ENCODE measurements around the gene ESPNL. TPM values are rescaled to one million over a fixed set of nuclear protein-coding genes. Genes with fewer than 3 reads are reported as not detected.
"Not testable (repeated sequence)": the region's sequence is repeated elsewhere in the genome, so short reads cannot be mapped to it uniquely, and the experiment has no call there.

Gene ESPNL
- total RNA-seq, 1 experiment from 2014 or later, result 6.9 TPM

DNA sequence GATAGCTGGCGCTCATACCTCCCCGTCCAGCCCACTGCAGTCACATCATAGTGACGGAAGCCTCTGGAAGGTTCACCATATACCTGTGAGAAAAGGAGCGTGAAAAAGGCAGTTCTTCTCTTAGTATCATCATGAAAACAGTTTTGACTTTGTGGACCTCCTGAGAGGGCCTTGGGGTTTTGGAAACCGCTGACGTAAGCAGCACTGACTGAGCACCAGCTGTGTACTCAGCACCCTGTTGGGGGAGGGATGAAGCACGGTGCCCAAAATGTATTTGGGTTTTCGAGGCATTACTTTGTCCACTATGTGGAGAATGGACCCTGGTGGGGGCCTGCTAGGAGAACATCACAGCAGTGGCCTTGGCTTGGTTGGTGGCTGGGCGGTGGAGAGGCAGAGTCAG is 33.9 kb upstream of the ESPNL start:
- H3K9me3 ChIP-seq (replicated peaks), result no peaks in the 10 kb centered on the region
- H3K27ac ChIP-seq, result no peak overlapping the region
- no peak for DNase-seq (ENCODE audit: low read depth in 1 of 2, low spot score in 2 of 2)
- peaks cover 8% of the 10 kb centered on the region for H3K4me1 ChIP-seq (replicated peaks)
- peaks cover 43% of the 10 kb centered on the region for H3K36me3 ChIP-seq
- no peaks in the 10 kb centered on the region for H3K27me3 ChIP-seq (replicated peaks)
- no peak overlapping the region for H3K4me3 ChIP-seq

GRCh38 chr2:238066718-238067117 is 33.4 kb upstream of the ESPNL start:
- DNase-seq (ENCODE audit: low read depth in 1 of 2, low spot score in 2 of 2); H3K9me3 ChIP-seq (replicated peaks); H3K27me3 ChIP-seq (replicated peaks); H3K4me3 ChIP-seq; H3K4me1 ChIP-seq (replicated peaks); H3K27ac ChIP-seq: not testable (repeated sequence)
- peaks cover 43% of the 10 kb centered on the region for H3K36me3 ChIP-seq

DNA sequence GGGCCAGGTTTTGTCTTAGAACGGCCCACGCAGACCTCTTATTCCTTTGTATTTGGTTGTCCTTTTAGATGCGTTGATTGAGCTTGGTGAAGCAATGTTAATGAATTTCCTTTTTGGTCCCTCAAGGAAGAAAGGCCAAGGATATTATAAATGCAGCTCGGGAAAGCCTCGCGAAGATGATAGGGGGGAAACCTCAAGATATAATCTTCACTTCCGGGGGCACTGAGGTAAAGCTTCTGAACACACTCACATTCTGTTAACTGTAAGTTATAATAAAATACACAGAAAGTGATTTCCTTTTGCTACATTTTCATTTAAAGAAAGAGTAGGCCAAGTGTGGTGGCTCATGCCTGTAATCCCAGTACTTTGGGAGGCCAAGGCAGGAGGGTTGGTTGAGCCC is 32.2 kb upstream of the ESPNL start:
- Histone ChIP-seq H3K36me3 (peaks cover 43% of the 10 kb centered on the region), H3K4me3 (no peak overlapping the region), H3K27ac (no peak overlapping the region), H3K4me1 (replicated peaks) (no peaks in the 10 kb centered on the region; the same call in 1 of the 2 replicates), H3K9me3 (replicated peaks) (no peaks in the 10 kb centered on the region), H3K27me3 (replicated peaks) (no peaks in the 10 kb centered on the region)
- no peak for DNase-seq (ENCODE audit: low read depth in 1 of 2, low spot score in 2 of 2)

DNA sequence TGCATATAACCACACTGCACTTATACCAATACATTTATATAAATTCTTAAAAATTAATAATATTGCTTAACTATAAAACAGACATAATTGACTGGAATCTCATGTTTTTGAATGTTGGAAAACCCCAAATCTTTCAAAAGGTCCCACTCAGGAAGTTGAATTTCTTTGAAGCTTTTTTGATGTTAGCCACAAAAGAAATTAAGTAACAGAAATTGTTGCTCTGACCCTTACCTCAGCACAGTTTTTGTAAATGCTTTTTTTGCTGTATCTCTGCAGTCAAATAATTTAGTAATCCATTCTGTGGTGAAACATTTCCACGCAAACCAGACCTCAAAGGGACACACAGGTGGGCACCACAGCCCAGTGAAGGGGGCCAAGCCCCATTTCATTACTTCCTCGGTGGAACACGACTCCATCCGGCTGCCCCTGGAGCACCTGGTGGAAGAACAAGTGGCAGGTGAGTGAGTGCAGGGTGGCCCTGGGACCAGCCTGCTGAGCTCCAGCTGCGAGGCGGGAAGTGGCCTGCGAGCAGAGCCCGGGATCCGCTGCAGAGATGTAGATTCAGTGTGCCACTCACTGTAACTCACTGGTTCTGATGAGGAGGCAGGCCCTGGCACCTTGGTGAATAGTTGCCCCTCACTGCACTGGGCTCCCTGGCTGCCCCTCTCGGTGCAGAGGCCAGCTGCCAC is 31.0 kb upstream of the ESPNL start:
- H3K9me3 ChIP-seq (replicated peaks), result no peaks in the 10 kb centered on the region
- no peak for DNase-seq (ENCODE audit: low read depth in 1 of 2, low spot score in 2 of 2)
- no peaks in the 10 kb centered on the region for H3K27me3 ChIP-seq (replicated peaks)
- H3K27ac ChIP-seq, result no peak overlapping the region
- peaks cover 43% of the 10 kb centered on the region for H3K36me3 ChIP-seq
- no peak overlapping the region for H3K4me3 ChIP-seq
- H3K4me1 ChIP-seq (replicated peaks), result no peaks in the 10 kb centered on the region; the same call in 1 of the 2 replicates

- DNase-seq (ENCODE audit: low read depth in 1 of 2, low spot score in 2 of 2), result no peak
- no peak overlapping the region for H3K4me3 ChIP-seq
- H3K36me3 ChIP-seq, result peaks cover 36% of the 10 kb centered on the region
- H3K27ac ChIP-seq, result no peak overlapping the region
- no peaks in the 10 kb centered on the region; the same call in 1 of the 2 replicates for H3K4me1 ChIP-seq (replicated peaks)
- H3K9me3 ChIP-seq (replicated peaks), result no peaks in the 10 kb centered on the region
- no peaks in the 10 kb centered on the region for H3K27me3 ChIP-seq (replicated peaks)
Measured at GRCh38 chr2:238069877-238070276, 30.3 kb upstream of the ESPNL start.

- Histone ChIP-seq H3K4me1 (replicated peaks) (no peaks in the 10 kb centered on the region), H3K27me3 (replicated peaks) (no peaks in the 10 kb centered on the region)
Measured at GRCh38 chr2:238075397-238075796, 24.7 kb upstream of the ESPNL start.

DNA sequence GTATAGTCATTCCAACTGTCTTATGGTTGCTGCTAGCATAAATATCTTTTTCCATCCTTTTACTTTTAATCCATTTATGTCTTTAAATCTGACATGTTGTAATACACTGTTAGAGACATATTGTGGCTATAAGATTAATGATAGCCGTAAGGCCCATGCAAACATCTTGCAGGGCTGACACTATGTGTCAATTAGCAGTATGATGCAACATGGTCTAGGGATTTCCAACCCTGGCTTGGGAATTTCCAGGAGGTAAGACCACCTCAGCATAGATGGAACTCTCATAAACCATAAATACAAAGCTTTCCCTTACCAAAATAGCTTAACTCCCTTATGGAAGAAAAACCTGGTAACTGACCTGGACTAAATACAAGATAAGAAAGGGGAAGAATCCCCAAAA is 22.8 kb upstream of the ESPNL start:
- Histone ChIP-seq H3K4me1 (replicated peaks) (no peaks in the 10 kb centered on the region), H3K27me3 (replicated peaks) (no peaks in the 10 kb centered on the region), H3K9me3 (replicated peaks) (no peaks in the 10 kb centered on the region), H3K27ac (no peak overlapping the region), H3K36me3 (peaks cover 15% of the 10 kb centered on the region), H3K4me3 (no peak overlapping the region)
- no peak for DNase-seq (ENCODE audit: low read depth in 1 of 2, low spot score in 2 of 2)

More at GRCh38 chr2:238075397-238075796, 24.7 kb upstream of the ESPNL start:
- DNase-seq (ENCODE audit: low read depth in 1 of 2, low spot score in 2 of 2), result no peak
- no peak overlapping the region for H3K4me3 ChIP-seq
- H3K27ac ChIP-seq, result no peak overlapping the region
- no peaks in the 10 kb centered on the region for H3K9me3 ChIP-seq (replicated peaks)
- H3K36me3 ChIP-seq, result no peaks in the 10 kb centered on the region; the same call in 1 of the 2 replicates

GRCh38 chr2:238079874-238080327 is 20.2 kb upstream of the ESPNL start:
- Histone ChIP-seq H3K4me1 (replicated peaks) (no peaks in the 10 kb centered on the region), H3K27me3 (replicated peaks) (no peaks in the 10 kb centered on the region), H3K4me3 (no peak overlapping the region), H3K36me3 (peaks cover 26% of the 10 kb centered on the region), H3K9me3 (replicated peaks) (no peaks in the 10 kb centered on the region), H3K27ac (no peak overlapping the region)
- DNase-seq (ENCODE audit: low read depth in 1 of 2, low spot score in 2 of 2), result no peak

DNA sequence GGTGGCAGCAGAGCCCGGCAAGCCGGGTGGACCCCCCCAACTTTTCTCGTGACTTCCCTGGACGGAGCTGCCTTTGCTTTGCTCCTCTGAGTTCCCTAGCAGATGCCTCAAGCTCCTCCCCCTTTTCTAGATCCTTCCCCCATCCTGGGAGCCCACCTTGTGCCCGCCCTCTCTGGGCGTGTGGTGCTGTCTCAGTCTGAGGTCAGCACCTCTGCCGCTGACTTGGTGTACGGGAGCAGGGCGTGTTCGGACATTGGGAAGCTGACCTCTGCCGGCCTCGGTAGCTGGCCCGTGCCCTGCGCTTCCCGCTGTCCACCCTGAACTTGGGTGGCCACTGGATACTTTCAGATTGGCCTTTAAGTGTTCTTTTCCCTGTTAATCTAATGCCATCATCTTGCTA is 19.6 kb upstream of the ESPNL start:
- Histone ChIP-seq H3K9me3 (replicated peaks) (no peaks in the 10 kb centered on the region), H3K4me3 (no peak overlapping the region), H3K36me3 (peaks cover 26% of the 10 kb centered on the region), H3K27ac (no peak overlapping the region), H3K27me3 (replicated peaks) (no peaks in the 10 kb centered on the region), H3K4me1 (replicated peaks) (no peaks in the 10 kb centered on the region)
- no peak for DNase-seq (ENCODE audit: low read depth in 1 of 2, low spot score in 2 of 2)

- H3K36me3 ChIP-seq, result peaks cover 26% of the 10 kb centered on the region
- no peak for DNase-seq (ENCODE audit: low read depth in 1 of 2, low spot score in 2 of 2)
- H3K27ac ChIP-seq, result no peak overlapping the region
- H3K9me3 ChIP-seq (replicated peaks), result no peaks in the 10 kb centered on the region
- H3K27me3 ChIP-seq (replicated peaks), result no peaks in the 10 kb centered on the region
- H3K4me1 ChIP-seq (replicated peaks), result no peaks in the 10 kb centered on the region
- H3K4me3 ChIP-seq, result no peak overlapping the region
Measured at GRCh38 chr2:238081150-238081549, 19.0 kb upstream of the ESPNL start.

- Histone ChIP-seq H3K27me3 (replicated peaks) (no peaks in the 10 kb centered on the region), H3K4me1 (replicated peaks) (no peaks in the 10 kb centered on the region), H3K36me3 (peaks cover 26% of the 10 kb centered on the region), H3K27ac (no peak overlapping the region), H3K9me3 (replicated peaks) (no peaks in the 10 kb centered on the region), H3K4me3 (no peak overlapping the region)
- DNase-seq (ENCODE audit: low read depth in 1 of 2, low spot score in 2 of 2), result no peak
Measured at GRCh38 chr2:238081561-238081960, 18.6 kb upstream of the ESPNL start.

GRCh38 chr2:238082151-238082550 is 18.0 kb upstream of the ESPNL start:
- no peak overlapping the region for H3K4me3 ChIP-seq
- H3K9me3 ChIP-seq (replicated peaks), result no peaks in the 10 kb centered on the region
- no peaks in the 10 kb centered on the region for H3K27me3 ChIP-seq (replicated peaks)
- H3K4me1 ChIP-seq (replicated peaks), result no peaks in the 10 kb centered on the region
- no peak for DNase-seq (ENCODE audit: low read depth in 1 of 2, low spot score in 2 of 2)
- no peak overlapping the region for H3K27ac ChIP-seq
- peaks cover 26% of the 10 kb centered on the region for H3K36me3 ChIP-seq

- Histone ChIP-seq H3K4me1 (replicated peaks) (no peaks in the 10 kb centered on the region), H3K36me3 (peaks cover 26% of the 10 kb centered on the region), H3K9me3 (replicated peaks) (no peaks in the 10 kb centered on the region)
Measured at GRCh38 chr2:238082827-238083226, 17.3 kb upstream of the ESPNL start.

GRCh38 chr2:238083919-238084318 is 16.2 kb upstream of the ESPNL start:
- no peaks in the 10 kb centered on the region for H3K4me1 ChIP-seq (replicated peaks)
- no peaks in the 10 kb centered on the region for H3K27me3 ChIP-seq (replicated peaks)
- no peak overlapping the region for H3K27ac ChIP-seq
- DNase-seq (ENCODE audit: low read depth in 1 of 2, low spot score in 2 of 2), result no peak
- H3K9me3 ChIP-seq (replicated peaks), result no peaks in the 10 kb centered on the region
- H3K4me3 ChIP-seq, result no peak overlapping the region
- peaks cover 26% of the 10 kb centered on the region for H3K36me3 ChIP-seq

More at GRCh38 chr2:238082827-238083226, 17.3 kb upstream of the ESPNL start:
- no peak overlapping the region for H3K27ac ChIP-seq
- no peak overlapping the region for H3K4me3 ChIP-seq
- no peak for DNase-seq (ENCODE audit: low read depth in 1 of 2, low spot score in 2 of 2)
- H3K27me3 ChIP-seq (replicated peaks), result no peaks in the 10 kb centered on the region

DNA sequence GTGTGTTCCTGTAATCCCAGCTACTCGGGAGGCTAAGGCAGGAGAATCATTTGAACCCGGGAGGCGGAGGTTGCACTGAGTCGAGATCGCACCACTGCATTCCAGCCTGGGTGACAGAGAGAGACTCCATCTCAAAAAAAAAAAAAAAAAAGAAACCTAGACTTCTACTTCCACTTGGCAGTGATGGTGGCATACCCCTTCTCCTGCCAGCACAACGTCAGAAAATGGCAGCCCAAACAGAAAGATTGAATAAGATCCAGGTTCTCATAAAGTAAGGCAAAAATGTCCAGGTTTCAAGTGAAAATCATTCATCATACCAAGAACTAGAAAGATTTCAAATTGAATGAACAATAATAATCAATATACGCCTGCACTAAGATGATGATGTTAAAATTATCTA is 15.4 kb upstream of the ESPNL start:
- no peaks in the 10 kb centered on the region for H3K9me3 ChIP-seq (replicated peaks)
- H3K4me1 ChIP-seq (replicated peaks), result no peaks in the 10 kb centered on the region
- peaks cover 26% of the 10 kb centered on the region for H3K36me3 ChIP-seq
- H3K27me3 ChIP-seq (replicated peaks), result no peaks in the 10 kb centered on the region
- no peak overlapping the region for H3K27ac ChIP-seq
- DNase-seq (ENCODE audit: low read depth in 1 of 2, low spot score in 2 of 2), result no peak
- no peak overlapping the region for H3K4me3 ChIP-seq

Measured in SJSA1 (cell line).